Measurements from ENCODE around the gene HDAC10.

DNA sequence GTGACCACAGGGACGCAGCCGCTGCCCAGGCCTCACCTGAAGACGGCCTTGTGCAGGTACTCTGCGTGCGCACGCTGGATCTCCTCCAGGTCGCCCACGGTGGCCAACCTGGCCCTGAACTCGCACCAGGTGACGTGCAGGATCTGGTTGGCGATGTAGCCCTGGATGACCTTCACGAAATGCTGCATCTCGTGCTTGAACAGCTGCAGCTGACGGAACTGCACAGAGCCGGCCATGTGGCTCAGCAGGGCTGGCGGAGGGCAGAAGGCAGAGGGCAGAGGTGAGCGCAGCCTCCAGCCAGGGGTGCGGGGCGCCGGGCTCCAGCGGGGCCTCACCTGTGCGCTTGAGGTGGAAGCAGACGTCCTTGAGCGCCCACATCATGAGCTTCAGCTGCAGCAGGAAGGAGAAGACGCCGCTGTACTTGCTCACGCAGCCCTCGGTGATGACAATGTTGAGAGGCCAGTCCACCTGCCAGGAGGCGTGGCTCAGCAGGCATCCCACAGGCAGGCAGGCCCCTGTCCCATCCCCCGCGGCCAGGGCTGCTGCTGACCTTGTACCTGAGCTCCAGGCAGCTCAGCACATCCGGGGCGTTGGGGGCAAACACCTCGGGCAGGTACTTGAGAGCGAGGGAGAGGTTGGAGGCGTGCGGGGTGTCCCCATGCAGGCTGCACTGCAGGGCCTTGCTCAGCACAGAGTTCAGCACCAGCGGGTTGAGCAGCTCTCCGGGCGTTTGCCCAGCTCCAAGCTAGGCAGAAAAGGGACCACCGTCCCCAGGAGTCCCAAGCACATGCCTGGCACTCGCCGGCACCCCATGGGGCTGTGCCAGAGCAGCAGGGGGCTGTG lies 32.7 kb downstream of the HDAC10 start:
- TF ChIP-seq POLR2A (IDR thresholded peaks at IDR 0.05; ENCODE audit: low read depth) = no peak
- TF ChIP-seq POLR2AphosphoS5 (IDR thresholded peaks at IDR 0.05) = no peak
